ENCODE measurements around the gene GTPBP4. TPM values are rescaled to one million over a fixed set of nuclear protein-coding genes. Genes with fewer than 3 reads are reported as not detected.

GTPBP4 gene
- total and polyA plus RNA-seq, 2 of the 13 experiments (the other 11 are each of a cell fraction or from before 2014, with no cell fraction given): 24.1 to 85.5 TPM

DNA sequence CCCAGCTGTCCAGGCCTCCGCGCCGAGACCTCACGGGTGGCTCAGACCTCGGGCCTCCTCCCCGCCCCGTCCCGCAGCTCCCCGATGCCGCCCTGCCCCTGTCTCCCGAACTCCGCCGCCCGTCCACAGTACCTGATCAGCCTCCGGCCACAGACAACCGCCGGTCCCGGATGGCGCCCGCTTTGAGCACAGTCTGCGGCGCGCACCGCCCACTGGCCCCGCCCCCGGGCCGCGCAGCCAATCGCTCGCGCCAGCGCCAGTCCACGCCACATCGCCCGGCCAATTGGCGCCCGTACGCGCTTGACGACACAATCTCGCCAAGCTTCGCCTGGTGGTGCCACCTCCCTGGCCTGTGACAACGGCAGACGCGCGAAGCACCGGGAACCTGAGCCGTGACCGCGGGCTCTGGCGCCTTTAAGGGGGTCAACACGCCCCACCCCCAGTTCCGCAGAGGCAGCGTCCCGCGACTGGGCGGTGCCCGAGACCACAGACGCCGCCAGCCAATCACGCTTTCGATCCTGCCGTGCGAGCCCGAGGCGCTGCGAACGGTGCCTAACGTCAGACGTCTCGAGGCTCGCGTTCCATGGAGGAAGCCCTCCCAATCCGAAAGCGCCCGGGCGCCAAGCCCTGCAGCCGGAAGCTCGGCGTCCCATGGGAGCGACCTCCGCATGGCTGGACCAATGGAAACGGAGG is 60.6 kb downstream of the GTPBP4 start, which contains the start of gene IDI1 (continued):
- TF ChIP-seq RXRB (CRISPR knock-in tag; IDR thresholded peaks at IDR 0.05; ENCODE audit: borderline replicate concordance): peak; percentile 65; the same call in 1 of the 2 replicates
- TF ChIP-seq, protein P1, sequence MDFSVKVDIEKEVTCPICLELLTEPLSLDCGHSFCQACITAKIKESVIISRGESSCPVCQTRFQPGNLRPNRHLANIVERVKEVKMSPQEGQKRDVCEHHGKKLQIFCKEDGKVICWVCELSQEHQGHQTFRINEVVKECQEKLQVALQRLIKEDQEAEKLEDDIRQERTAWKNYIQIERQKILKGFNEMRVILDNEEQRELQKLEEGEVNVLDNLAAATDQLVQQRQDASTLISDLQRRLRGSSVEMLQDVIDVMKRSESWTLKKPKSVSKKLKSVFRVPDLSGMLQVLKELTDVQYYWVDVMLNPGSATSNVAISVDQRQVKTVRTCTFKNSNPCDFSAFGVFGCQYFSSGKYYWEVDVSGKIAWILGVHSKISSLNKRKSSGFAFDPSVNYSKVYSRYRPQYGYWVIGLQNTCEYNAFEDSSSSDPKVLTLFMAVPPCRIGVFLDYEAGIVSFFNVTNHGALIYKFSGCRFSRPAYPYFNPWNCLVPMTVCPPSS (IDR thresholded peaks at IDR 0.05): no peak
- TF ChIP-seq, protein P2, sequence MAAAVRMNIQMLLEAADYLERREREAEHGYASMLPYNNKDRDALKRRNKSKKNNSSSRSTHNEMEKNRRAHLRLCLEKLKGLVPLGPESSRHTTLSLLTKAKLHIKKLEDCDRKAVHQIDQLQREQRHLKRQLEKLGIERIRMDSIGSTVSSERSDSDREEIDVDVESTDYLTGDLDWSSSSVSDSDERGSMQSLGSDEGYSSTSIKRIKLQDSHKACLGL (CRISPR knock-in tag; IDR thresholded peaks at IDR 0.05): peak; percentile 86
- TF ChIP-seq ZNF775 (CRISPR knock-in tag; IDR thresholded peaks at IDR 0.05; ENCODE audit: borderline replicate concordance): no peak
- no peak for TF ChIP-seq GLI4 (CRISPR knock-in tag; IDR thresholded peaks at IDR 0.05; ENCODE audit: borderline replicate concordance)
- TF ChIP-seq ETV5 (CRISPR knock-in tag; IDR thresholded peaks at IDR 0.05; ENCODE audit: borderline replicate concordance): peak; percentile 52; the same call in 1 of the 2 replicates
- TF ChIP-seq ZNF253 (CRISPR knock-in tag; IDR thresholded peaks at IDR 0.05; ENCODE audit: borderline replicate concordance): no peak
- TF ChIP-seq PPARG (CRISPR knock-in tag; conservative IDR thresholded peaks at IDR 0.05): peak; percentile 50
- TF ChIP-seq IRF2 (CRISPR knock-in tag; IDR thresholded peaks at IDR 0.05): no peak
- TF ChIP-seq, protein P3, sequence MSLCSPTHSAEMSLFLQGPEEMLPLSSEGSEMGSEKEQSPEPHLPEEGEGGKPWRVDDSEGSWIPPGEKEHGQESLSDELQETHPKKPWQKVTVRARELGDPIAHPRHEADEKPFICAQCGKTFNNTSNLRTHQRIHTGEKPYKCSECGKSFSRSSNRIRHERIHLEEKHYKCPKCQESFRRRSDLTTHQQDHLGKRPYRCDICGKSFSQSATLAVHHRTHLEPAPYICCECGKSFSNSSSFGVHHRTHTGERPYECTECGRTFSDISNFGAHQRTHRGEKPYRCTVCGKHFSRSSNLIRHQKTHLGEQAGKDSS (CRISPR knock-in tag; IDR thresholded peaks at IDR 0.05; ENCODE audit: borderline replicate concordance, low read depth): peak; percentile 85
- TF ChIP-seq HMGA1 (CRISPR knock-in tag; conservative IDR thresholded peaks at IDR 0.05): no peak
- TF ChIP-seq NFKBIZ (CRISPR knock-in tag; IDR thresholded peaks at IDR 0.05): no peak; the same call in 1 of the 2 replicates
- TF ChIP-seq, protein P4, sequence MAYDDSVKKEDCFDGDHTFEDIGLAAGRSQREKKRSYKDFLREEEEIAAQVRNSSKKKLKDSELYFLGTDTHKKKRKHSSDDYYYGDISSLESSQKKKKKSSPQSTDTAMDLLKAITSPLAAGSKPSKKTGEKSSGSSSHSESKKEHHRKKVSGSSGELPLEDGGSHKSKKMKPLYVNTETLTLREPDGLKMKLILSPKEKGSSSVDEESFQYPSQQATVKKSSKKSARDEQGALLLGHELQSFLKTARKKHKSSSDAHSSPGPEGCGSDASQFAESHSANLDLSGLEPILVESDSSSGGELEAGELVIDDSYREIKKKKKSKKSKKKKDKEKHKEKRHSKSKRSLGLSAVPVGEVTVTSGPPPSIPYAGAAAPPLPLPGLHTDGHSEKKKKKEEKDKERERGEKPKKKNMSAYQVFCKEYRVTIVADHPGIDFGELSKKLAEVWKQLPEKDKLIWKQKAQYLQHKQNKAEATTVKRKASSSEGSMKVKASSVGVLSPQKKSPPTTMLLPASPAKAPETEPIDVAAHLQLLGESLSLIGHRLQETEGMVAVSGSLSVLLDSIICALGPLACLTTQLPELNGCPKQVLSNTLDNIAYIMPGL (CRISPR knock-in tag; IDR thresholded peaks at IDR 0.05; ENCODE audit: borderline replicate concordance in 1 of 2, low read depth in 1 of 2): peak; percentile 74 to 79; a peak in 3 of 4 replicates
- TF ChIP-seq, protein P5, sequence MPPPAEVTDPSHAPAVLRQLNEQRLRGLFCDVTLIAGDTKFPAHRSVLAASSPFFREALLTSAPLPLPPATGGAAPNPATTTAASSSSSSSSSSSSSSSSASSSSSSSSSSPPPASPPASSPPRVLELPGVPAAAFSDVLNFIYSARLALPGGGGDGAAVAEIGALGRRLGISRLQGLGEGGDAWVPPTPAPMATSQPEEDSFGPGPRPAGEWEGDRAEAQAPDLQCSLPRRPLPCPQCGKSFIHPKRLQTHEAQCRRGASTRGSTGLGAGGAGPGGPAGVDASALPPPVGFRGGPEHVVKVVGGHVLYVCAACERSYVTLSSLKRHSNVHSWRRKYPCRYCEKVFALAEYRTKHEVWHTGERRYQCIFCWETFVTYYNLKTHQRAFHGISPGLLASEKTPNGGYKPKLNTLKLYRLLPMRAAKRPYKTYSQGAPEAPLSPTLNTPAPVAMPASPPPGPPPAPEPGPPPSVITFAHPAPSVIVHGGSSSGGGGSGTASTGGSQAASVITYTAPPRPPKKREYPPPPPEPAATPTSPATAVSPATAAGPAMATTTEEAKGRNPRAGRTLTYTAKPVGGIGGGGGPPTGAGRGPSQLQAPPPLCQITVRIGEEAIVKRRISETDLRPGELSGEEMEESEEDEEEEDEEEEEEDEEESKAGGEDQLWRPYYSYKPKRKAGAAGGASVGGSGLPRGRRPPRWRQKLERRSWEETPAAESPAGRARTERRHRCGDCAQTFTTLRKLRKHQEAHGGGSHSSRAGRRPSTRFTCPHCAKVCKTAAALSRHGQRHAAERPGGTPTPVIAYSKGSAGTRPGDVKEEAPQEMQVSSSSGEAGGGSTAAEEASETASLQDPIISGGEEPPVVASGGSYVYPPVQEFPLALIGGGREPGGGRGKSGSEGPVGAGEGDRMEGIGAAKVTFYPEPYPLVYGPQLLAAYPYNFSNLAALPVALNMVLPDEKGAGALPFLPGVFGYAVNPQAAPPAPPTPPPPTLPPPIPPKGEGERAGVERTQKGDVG (CRISPR knock-in tag; IDR thresholded peaks at IDR 0.05; ENCODE audit: borderline replicate concordance): no peak
- TF ChIP-seq, protein P6, sequence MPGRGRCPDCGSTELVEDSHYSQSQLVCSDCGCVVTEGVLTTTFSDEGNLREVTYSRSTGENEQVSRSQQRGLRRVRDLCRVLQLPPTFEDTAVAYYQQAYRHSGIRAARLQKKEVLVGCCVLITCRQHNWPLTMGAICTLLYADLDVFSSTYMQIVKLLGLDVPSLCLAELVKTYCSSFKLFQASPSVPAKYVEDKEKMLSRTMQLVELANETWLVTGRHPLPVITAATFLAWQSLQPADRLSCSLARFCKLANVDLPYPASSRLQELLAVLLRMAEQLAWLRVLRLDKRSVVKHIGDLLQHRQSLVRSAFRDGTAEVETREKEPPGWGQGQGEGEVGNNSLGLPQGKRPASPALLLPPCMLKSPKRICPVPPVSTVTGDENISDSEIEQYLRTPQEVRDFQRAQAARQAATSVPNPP (CRISPR knock-in tag; IDR thresholded peaks at IDR 0.05): peak; percentile 88
- no peak for TF ChIP-seq ZBTB1 (CRISPR knock-in tag; IDR thresholded peaks at IDR 0.05; ENCODE audit: borderline replicate concordance)
- TF ChIP-seq FIP1L1 (IDR thresholded peaks at IDR 0.05; ENCODE audit: borderline replicate concordance, insufficient read depth, low read depth, low read length): 0 out of 2 replicates have a peak, but pooled peaks have one; percentile 8
- TF ChIP-seq CBX2 (IDR thresholded peaks at IDR 0.05; ENCODE audit: low read depth, low read length): no peak
- no peak for TF ChIP-seq CBX2 (CRISPR knock-in tag; IDR thresholded peaks at IDR 0.05; ENCODE audit: low read depth)

All from HepG2 (cell line).